GM12878 (cell line): ENCODE results near the gene SH2D6. TPM values are rescaled to one million over a fixed set of nuclear protein-coding genes. Genes with fewer than 3 reads are reported as not detected.

Experiments used
- ATAC-seq: fragments of 200-7000 bp; cut with Tn5 transposase; 3 replicates; pipeline ENCODE4 v1.9.1; 2020; ENCODE audit warnings: mild to moderate bottlenecking, moderate library complexity
- BruUV-seq: library from RNA; stranded (reverse); fragments of 400-500 nt; replicated peaks from 2 replicates; lab custom pipeline; 2021; lab: Mats Ljungman, UMichigan
- CTCF ChIA-PET: fragments of 300-600 bp; sonication (Branson Sonifier 250); formaldehyde crosslinking; extraction: SDS; loops from one replicate; lab custom pipeline; 2021; ENCODE audit warnings: inconsistent platforms; lab: Yijun Ruan, JAX
- POLR2A ChIA-PET: fragments of 350-600 bp; formaldehyde crosslinking; extraction: SDS; loops from one replicate; lab custom pipeline; 2021; ENCODE audit warnings: inconsistent platforms; lab: Charles Lee
- RAD21 ChIA-PET: fragments of 300-600 bp; sonication (Branson Sonifier 250); formaldehyde crosslinking; loops from one replicate; lab custom pipeline; 2023; ENCODE audit warnings: antibody characterized with exemption; ENCODE audit not compliant: unreplicated experiment; lab: Charles Lee
- SMC1A ChIA-PET: fragments of 300-600 bp; sonication (Branson Sonifier 250); formaldehyde crosslinking; loops from one replicate; lab custom pipeline; 2023; ENCODE audit not compliant: unreplicated experiment, uncharacterized antibody; lab: Charles Lee
- DNase-seq: peaks from one replicate; pipeline ENCODE4 v3.0.0-alpha.2; 2011; ENCODE audit warnings: low read depth, low spot score
- FAIRE-seq: peaks from 3 replicates; lab custom pipeline; 2011; peaks lifted over from hg19 to GRCh38; lab: Jason Lieb, UNC
- H2AFZ ChIP-seq: 2 replicates; pipeline ENCODE4 v1.6.0; 2011; ENCODE audit warnings: low read depth, low read length, control low read depth; ENCODE audit not compliant: control insufficient read depth
- H3K27ac ChIP-seq: 2 replicates; pipeline ENCODE4 v1.5.1; 2011; ENCODE audit warnings: control low read depth; ENCODE audit not compliant: control insufficient read depth, insufficient read depth
- H3K27me3 ChIP-seq, 2 experiments: replicated peaks in 1 of 2; 2 replicates each; pipeline versions ENCODE4 v1.6.0 to v1.6.1; 2011; ENCODE audit warnings: low read length in 1 of 2; ENCODE audit not compliant: control insufficient read depth in 2 of 2, insufficient read depth in 2 of 2
- H3K36me3 ChIP-seq, 2 experiments: 2 replicates each; pipeline ENCODE4 v1.5.1; 2011; ENCODE audit warnings: low read length in 1 of 2; ENCODE audit not compliant: control insufficient read depth in 2 of 2, insufficient read depth in 2 of 2
- H3K4me1 ChIP-seq: 2 replicates; pipeline ENCODE4 v1.6.1; 2011; ENCODE audit warnings: mild to moderate bottlenecking, low read length, moderate library complexity, mixed read lengths; ENCODE audit not compliant: control insufficient read depth, insufficient read depth
- H3K4me2 ChIP-seq: 2 replicates; pipeline ENCODE4 v1.6.0; 2011; ENCODE audit warnings: control low read depth; ENCODE audit not compliant: control insufficient read depth, insufficient read depth
- H3K4me3 ChIP-seq: fragments of 200-600 bp; sonication (generic); 2 replicates; pipeline ENCODE4 v1.5.1; 2016
- H3K79me2 ChIP-seq: 2 replicates; pipeline ENCODE4 v1.6.0; 2011; ENCODE audit warnings: low read length; ENCODE audit not compliant: control insufficient read depth, insufficient read depth
- H3K9ac ChIP-seq: 2 replicates; pipeline ENCODE4 v1.8.0; 2011; ENCODE audit warnings: low read length, control low read depth, mixed read lengths; ENCODE audit not compliant: control insufficient read depth, insufficient read depth
- H3K9me3 ChIP-seq: replicated peaks from 3 replicates; pipeline ENCODE4 v1.5.1; 2011; ENCODE audit warnings: mild to moderate bottlenecking, low read length; ENCODE audit not compliant: control insufficient read depth, insufficient read depth
- H4K20me1 ChIP-seq: 2 replicates; pipeline ENCODE4 v1.6.0; 2011; ENCODE audit not compliant: control insufficient read depth, insufficient read depth
- BHLHE40 ChIP-seq, 2 experiments: fragments of 450-650 bp in 1 of 2; IDR thresholded peaks; 2 replicates each; pipeline ENCODE4 v1.6.1; 2011 to 2017; ENCODE audit warnings: low read depth in 2 of 2, borderline replicate concordance in 1 of 2, improper control_type of control experiment in 1 of 2, low read length in 1 of 2, mild to moderate bottlenecking in 1 of 2
- CEBPB ChIP-seq, 2 experiments: fragments of 150-350 bp in 1 of 2; IDR thresholded peaks; 2 replicates each; pipeline ENCODE4 v1.6.1; 2012 to 2014; ENCODE audit warnings: low read depth in 2 of 2, low read length in 2 of 2, borderline replicate concordance in 1 of 2, inconsistent platforms in 1 of 2
- E2F4 ChIP-seq: IDR thresholded peaks from 2 replicates; pipeline ENCODE4 v1.6.1; 2012; ENCODE audit warnings: low read depth, low read length, improper control_type of control experiment
- E4F1 ChIP-seq: fragments of 450-650 bp; IDR thresholded peaks from 2 replicates; pipeline ENCODE4 v1.6.1; 2018; ENCODE audit warnings: borderline replicate concordance, mild to moderate bottlenecking; ENCODE audit not compliant: partially characterized antibody
- FOXK2 ChIP-seq: fragments of 450-650 bp; IDR thresholded peaks from 2 replicates; pipeline ENCODE4 v1.6.1; 2017; ENCODE audit warnings: mild to moderate bottlenecking, moderate library complexity
- IKZF2 ChIP-seq, 2 experiments: fragments of 450-650 bp; IDR thresholded peaks; 2 replicates each; pipeline ENCODE4 v1.6.1; 2017; ENCODE audit warnings: mild to moderate bottlenecking in 2 of 2, moderate library complexity in 2 of 2
- IRF4 ChIP-seq: IDR thresholded peaks from 2 replicates; pipeline ENCODE4 v1.6.1; 2011; ENCODE audit warnings: low read depth, low read length
- KDM1A ChIP-seq: fragments of 200-600 bp; sonication (generic); IDR thresholded peaks from 2 replicates; pipeline ENCODE4 v1.6.1; 2016; ENCODE audit warnings: borderline replicate concordance
- MTA2 ChIP-seq: fragments of 450-650 bp; IDR thresholded peaks from 2 replicates; pipeline ENCODE4 v1.6.1; 2016; ENCODE audit warnings: low read depth, mild to moderate bottlenecking, moderate library complexity
- NFIC ChIP-seq: IDR thresholded peaks from 2 replicates; pipeline ENCODE4 v1.6.1; 2012; ENCODE audit warnings: low read depth, mild to moderate bottlenecking, inconsistent platforms, low read length, moderate library complexity
- POU2F2 ChIP-seq: IDR thresholded peaks from 3 replicates; pipeline ENCODE4 v1.6.1; 2011; ENCODE audit warnings: low read depth, mild to moderate bottlenecking, low read length, borderline replicate concordance
- RAD51 ChIP-seq: fragments of 450-650 bp; IDR thresholded peaks from 2 replicates; pipeline ENCODE4 v1.6.1; 2016; ENCODE audit warnings: moderate library complexity, mild to moderate bottlenecking, inconsistent platforms
- RELA ChIP-seq: fragments of 450-650 bp; IDR thresholded peaks from 2 replicates; pipeline ENCODE4 v1.8.0; 2014; ENCODE audit warnings: borderline replicate concordance; ENCODE audit not compliant: partially characterized antibody
- SIN3A ChIP-seq: IDR thresholded peaks from 2 replicates; pipeline ENCODE4 v1.6.1; 2012; ENCODE audit warnings: low read depth, low read length, improper control_type of control experiment
- SP1 ChIP-seq: IDR thresholded peaks from one replicate; pipeline ENCODE4 v1.6.1; 2011; ENCODE audit warnings: low read depth, low read length
- SPI1 ChIP-seq: IDR thresholded peaks from 2 replicates; pipeline ENCODE4 v1.6.1; 2011; ENCODE audit warnings: low read depth, mild to moderate bottlenecking, low read length, moderate library complexity, borderline replicate concordance; ENCODE audit not compliant: insufficient read depth
- USF2 ChIP-seq: IDR thresholded peaks from 2 replicates; pipeline ENCODE4 v1.6.1; 2011; ENCODE audit warnings: low read depth, low read length, improper control_type of control experiment, borderline replicate concordance
- YBX1 ChIP-seq: fragments of 450-650 bp; IDR thresholded peaks from 2 replicates; pipeline ENCODE4 v1.6.1; 2016; ENCODE audit warnings: antibody characterized with exemption
- WGBS: methylation state at CpG from one replicate; pipeline ENCODE4 v1.1.6; 2016; ENCODE audit warnings: low lambda C conversion rate; ENCODE audit not compliant: insufficient replicate concordance, insufficient coverage; ENCODE audit errors: missing lambda C conversion rate; 5-methylcytosine and 5-hydroxymethylcytosine counted together
- in situ Hi-C: fragments of 300-500 bp; cut with MboI; formaldehyde crosslinking; loops from 9 replicates; pipeline ENCODE4 v1.14.3; 2018; ENCODE audit warnings: mixed read lengths
- intact Hi-C: fragments of 100-400 bp; cut with micrococcal nuclease; formaldehyde crosslinking; loops from one replicate; pipeline ENCODE4 v1.14.2; 2022; ENCODE audit not compliant: unreplicated experiment
- polyA plus RNA-seq, 11 experiments: library from polyadenylated mRNA; depleted of rRNA in 4 of 11; unstranded in 6 of 11; stranded (reverse) in 5 of 11; fragments of >200 nt; fragmentation: Nextera tagmentation in 4 of 11; fragmentation: Illumina TruSeq in 1 of 11; extraction: Ambion mirVana in 4 of 11; extraction: Trizol in 1 of 11; gene quantifications; 1 replicate in 1 of 11; 2 replicates in 10 of 11; pipeline versions ENCODE4 v1.2.1 to v1.2.3, GENCODE V29; 2011 to 2016; ENCODE audit warnings: inconsistent platforms in 2 of 11, missing spikeins in 2 of 11, low read depth in 1 of 11
- total RNA-seq, 4 experiments: library from RNA; depleted of rRNA in 3 of 4; stranded (reverse); fragments of >200 nt in 3 of 4; fragmentation: Illumina TruSeq in 1 of 4; extraction: Trizol in 1 of 4; gene quantifications; 2 replicates each; pipeline versions ENCODE4 v1.2.1 to v1.2.3, GENCODE V29; 2013 to 2021

Gene SH2D6
- total and polyA plus RNA-seq, 10 of the 15 experiments (the other 5 are each of a cell fraction or from before 2014, with no cell fraction given), result 0.23 to 0.59 (median 0.34) TPM; not detected in 6

- Histone ChIP-seq H3K4me2 (no peak overlapping the region), H3K4me1 (peaks cover 8% of the 10 kb centered on the region; the same call in 1 of the 2 replicates), H3K9ac (no peak overlapping the region), H4K20me1 (no peaks in the 10 kb centered on the region), H3K27ac (no peak overlapping the region), H3K4me3 (no peak overlapping the region), H3K27me3 (no peaks in the 10 kb centered on the region), H3K36me3 (no peaks in the 10 kb centered on the region), H2AFZ (no peak overlapping the region), H3K9me3 (no peaks in the 10 kb centered on the region), H3K79me2 (no peaks in the 10 kb centered on the region)
- TF ChIP-seq MTA2, result no peak
- TF ChIP-seq BHLHE40 (IDR thresholded peaks at IDR 0.05; ENCODE audit: borderline replicate concordance in 1 of 2, low read depth in 2 of 2, low read length in 1 of 2), result no peak
- no peak for TF ChIP-seq RELA
- no peak for TF ChIP-seq SPI1
- no peak for TF ChIP-seq CEBPB (IDR thresholded peaks at IDR 0.05; ENCODE audit: borderline replicate concordance in 1 of 2, low read depth in 2 of 2, low read length in 2 of 2)
- TF ChIP-seq IRF4, result no peak
- TF ChIP-seq KDM1A, result no peak
- TF ChIP-seq E2F4, result no peak
- no peak for TF ChIP-seq SP1
- TF ChIP-seq E4F1, result no peak
- TF ChIP-seq POU2F2, result no peak
- TF ChIP-seq NFIC, result no peak
- TF ChIP-seq RAD51, result no peak
- no peak for TF ChIP-seq SIN3A
- TF ChIP-seq FOXK2, result no peak
- no peak for TF ChIP-seq IKZF2 (IDR thresholded peaks at IDR 0.05)
- TF ChIP-seq YBX1, result no peak
- no peak for TF ChIP-seq USF2
- DNase-seq (no peak), ATAC-seq (no peak), FAIRE-seq (no peak)
- ChIA-PET POLR2A (interaction anchor here (1.9 to 2.4 kb wide), 2 partner anchors 20 to 102 kb away, joined by 8 to 11 read pairs; partner anchors contain the start of gene SH2D6), SMC1A (interaction anchor here (1.2 to 3.2 kb wide), 3 partner anchors 19 to 100 kb away, joined by 3 to 18 read pairs (median 6); partner anchors contain the start of gene MAT2A), CTCF (interaction anchor here (0.6 to 1.8 kb wide), 2 partner anchors 113 to 154 kb away, joined by 3 to 8 read pairs; no protein-coding TSS in a partner anchor), RAD21 (interaction anchor here (2.2 kb wide), 1 partner anchor 113 kb away, joined by 6 read pairs; no protein-coding TSS in a partner anchor)
- no TSS peak for BruUV-seq
- 82% methylated on average over 6 of the region's 6 CpGs for WGBS
- in situ Hi-C loops (no loop called here), intact Hi-C loops (no loop called here)
Observed at GRCh38 chr2:85439025-85439472, 20.5 kb downstream of the SH2D6 start.
